PFSK-1 (cell line): Measurements from ENCODE around the gene TM4SF18.

Source experiments
- FOXP2 ChIP-seq: optimal IDR thresholded peaks from 2 replicates; pipeline ENCODE3; 2011; ENCODE audit warnings: borderline replicate concordance, control low read depth, inconsistent platforms; ENCODE audit not compliant: insufficient read depth; ENCODE audit errors: extremely low read length, extremely low read depth
- POLR2AphosphoS5 ChIP-seq: IDR thresholded peaks from 2 replicates; pipeline ENCODE4 v1.6.1; 2012; ENCODE audit warnings: low read depth, mild to moderate bottlenecking, control low read depth, low read length, moderate library complexity
- REST ChIP-seq, 2 experiments: IDR thresholded peaks; 2 replicates each; pipeline versions ENCODE4 v1.6.1 to v1.8.0; 2011 to 2012; ENCODE audit warnings: low read depth in 2 of 2, low read length in 2 of 2, control low read depth in 1 of 2, inconsistent platforms in 1 of 2, mild to moderate bottlenecking in 1 of 2, moderate library complexity in 1 of 2; ENCODE audit not compliant: insufficient read depth in 1 of 2
- SIN3A ChIP-seq: IDR thresholded peaks from 2 replicates; pipeline ENCODE4 v1.6.1; 2012; ENCODE audit warnings: mild to moderate bottlenecking, low read length, moderate library complexity, borderline replicate concordance; ENCODE audit not compliant: insufficient read depth
- TAF1 ChIP-seq: IDR thresholded peaks from 2 replicates; pipeline ENCODE4 v1.6.1; 2012; ENCODE audit warnings: low read length, control low read depth, borderline replicate concordance; ENCODE audit not compliant: insufficient read depth

The TM4SF18 gene

GRCh38 chr3:149280671-149281349, 52.6 kb downstream of the TM4SF18 start:
- TF ChIP-seq TAF1 (no peak), SIN3A (no peak), REST (IDR thresholded peaks at IDR 0.05; ENCODE audit: insufficient read depth in 1 of 2, low read depth in 2 of 2, low read length in 2 of 2) (no peak), POLR2AphosphoS5 (no peak), FOXP2 (no peak)

GRCh38 chr3:149278911-149279310, 54.5 kb downstream of the TM4SF18 start:
- no peak for TF ChIP-seq POLR2AphosphoS5
- TF ChIP-seq FOXP2: no peak
- TF ChIP-seq REST (IDR thresholded peaks at IDR 0.05; ENCODE audit: insufficient read depth in 1 of 2, low read depth in 2 of 2, low read length in 2 of 2): no peak
- TF ChIP-seq TAF1: no peak
- no peak for TF ChIP-seq SIN3A

- TF ChIP-seq POLR2AphosphoS5 (no peak), FOXP2 (no peak), REST (IDR thresholded peaks at IDR 0.05; ENCODE audit: insufficient read depth in 1 of 2, low read depth in 2 of 2, low read length in 2 of 2) (no peak), TAF1 (no peak), SIN3A (peak; percentile 82; the same call in 1 of the 2 replicates)
These were observed 56.1 kb downstream of the TM4SF18 start for GRCh38 chr3:149277331-149277813.

GRCh38 chr3:149276619-149277018, 56.8 kb downstream of the TM4SF18 start:
- TF ChIP-seq TAF1: no peak

- TF ChIP-seq REST (IDR thresholded peaks at IDR 0.05; ENCODE audit: insufficient read depth in 1 of 2, low read depth in 2 of 2, low read length in 2 of 2): no peak
- TF ChIP-seq POLR2AphosphoS5: no peak
- TF ChIP-seq FOXP2: no peak
These were observed 59.2 kb downstream of the TM4SF18 start for GRCh38 chr3:149274220-149274619.
